Stimulated activated CD4-positive, alpha-beta T cell treated with anti-CD3 and anti-CD28 coated beads, TNF-alpha, amount 100 ng/mL, for 1 hour (primary cell): ENCODE measurements around the gene GPR132.
"Not testable (repeated sequence)": the region's sequence is repeated elsewhere in the genome, so short reads cannot be mapped to it uniquely, and the experiment has no call there.

Experiments
- DNase-seq, 3 donors: peaks; one replicate each; pipeline ENCODE4 v3.0.0-alpha.2; 2020; ENCODE audit warnings: low read depth in 3 of 3, low spot score in 1 of 3

GPR132 gene

GRCh38 chr14:105065280-105066228 is at the start of gene GPR132:
Gene GPR132, minus strand, starts transcription at chr14:105065430. Its CDS starts 10,010 bp downstream, at chr14:105055420.
- DNase-seq, result peak; percentile 56 to 89 (median 81)

DNA sequence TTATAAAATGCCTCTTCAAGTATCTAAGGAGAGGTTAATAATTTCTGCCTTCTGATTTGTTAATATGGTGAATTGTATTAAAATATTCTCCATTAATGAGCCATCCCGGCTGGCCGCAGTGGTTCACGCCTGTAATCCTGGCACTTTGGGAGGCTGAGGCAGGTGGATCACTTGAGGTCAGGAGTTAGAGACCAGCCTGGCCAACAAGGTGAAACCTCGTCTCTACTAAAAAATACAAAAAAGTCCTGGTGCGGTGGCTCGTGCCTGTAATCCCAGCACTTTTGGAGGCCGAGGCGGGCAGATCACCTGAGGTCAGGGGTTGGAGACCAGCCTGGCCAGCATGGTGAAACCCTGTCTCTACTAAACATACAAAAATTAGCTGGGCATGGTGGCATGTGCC is 44.0 kb upstream of the GPR132 start:
- not testable (repeated sequence) for DNase-seq

DNA sequence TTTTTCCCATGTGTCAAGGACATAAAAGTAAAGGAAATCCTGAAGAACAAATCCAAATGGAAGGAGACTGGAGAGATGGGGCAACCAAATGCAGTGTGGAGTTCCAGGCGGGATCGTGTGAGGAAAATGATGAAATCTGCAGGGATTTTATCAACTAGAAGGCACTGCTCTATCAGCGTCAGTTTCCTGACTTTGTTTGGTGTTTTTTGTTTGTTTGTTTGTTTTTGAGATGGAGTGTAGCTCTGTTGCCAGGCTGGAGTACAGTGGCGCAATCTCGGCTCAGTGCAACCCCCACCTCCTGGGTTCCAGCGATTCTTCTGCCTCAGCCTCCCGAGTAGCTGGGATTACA is 43.3 kb upstream of the GPR132 start:
- no peak for DNase-seq

GRCh38 chr14:105107781-105108515 is 42.7 kb upstream of the GPR132 start:
- DNase-seq, result no peak

DNA sequence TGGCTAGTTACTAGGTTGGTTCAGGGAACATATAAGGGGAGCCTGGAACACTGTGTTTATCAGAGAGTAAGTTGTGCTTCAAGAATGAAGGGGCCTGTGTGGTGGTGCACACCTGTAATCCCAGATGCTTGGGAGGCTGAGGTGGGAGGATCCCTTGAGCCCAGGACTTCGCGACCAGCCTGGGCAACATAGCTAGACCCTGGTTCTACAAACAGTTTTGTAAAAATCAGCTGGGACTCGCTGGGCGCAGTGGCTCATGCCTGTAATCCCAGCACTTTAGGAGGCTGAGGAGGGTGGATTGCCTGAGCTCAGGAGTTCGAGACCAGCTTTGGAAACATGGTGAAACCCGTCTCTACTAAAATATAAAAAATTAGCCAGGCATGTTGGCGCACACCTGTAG is 42.1 kb upstream of the GPR132 start:
- no peak for DNase-seq

- DNase-seq, result no peak
These were observed 39.9 kb upstream of the GPR132 start for GRCh38 chr14:105105158-105105557.

DNA sequence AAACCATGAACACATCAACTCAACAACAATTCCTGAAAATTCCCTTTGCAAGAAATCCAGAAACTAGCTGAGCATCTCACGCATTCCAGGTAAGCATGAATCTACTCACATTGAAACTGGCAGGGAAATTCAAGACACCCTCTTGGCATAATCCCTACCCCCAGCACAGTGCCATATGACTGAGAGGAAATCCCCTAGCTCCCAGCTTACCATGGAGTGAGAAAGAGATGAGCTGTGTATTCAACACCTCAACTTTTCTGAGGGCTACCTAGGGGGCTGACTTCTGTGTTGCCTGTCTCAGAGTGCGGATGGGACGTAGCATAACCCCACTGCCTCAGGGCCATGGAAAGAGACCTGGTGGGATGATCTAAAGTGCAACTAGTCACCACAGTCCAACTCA is 37.7 kb upstream of the GPR132 start:
- DNase-seq, result no peak

DNA sequence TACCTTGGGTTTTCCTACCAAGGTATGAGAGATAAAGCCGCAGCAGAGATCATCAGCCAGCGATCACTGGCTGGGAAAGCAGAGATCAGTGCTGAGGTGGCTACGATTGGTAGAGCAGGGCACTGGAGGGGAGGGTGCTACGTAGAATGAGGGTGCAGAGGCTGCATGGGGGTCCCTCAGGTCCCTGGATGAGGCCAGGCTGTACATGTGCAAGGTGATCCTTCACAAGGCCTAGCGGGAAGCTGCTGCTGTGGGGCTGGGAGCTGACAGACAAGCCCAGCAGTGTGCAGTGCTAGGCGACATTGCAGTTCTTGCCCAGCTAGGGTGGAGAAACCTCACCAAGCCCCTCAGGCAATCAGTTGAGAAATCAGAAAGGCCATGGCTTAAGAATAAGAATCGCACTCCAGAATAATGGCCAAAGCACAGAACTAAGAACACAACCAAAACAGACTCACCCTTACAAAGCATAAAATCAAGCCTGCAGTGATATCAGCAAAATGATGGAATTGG is 37.2 kb upstream of the GPR132 start:
- no peak for DNase-seq

DNA sequence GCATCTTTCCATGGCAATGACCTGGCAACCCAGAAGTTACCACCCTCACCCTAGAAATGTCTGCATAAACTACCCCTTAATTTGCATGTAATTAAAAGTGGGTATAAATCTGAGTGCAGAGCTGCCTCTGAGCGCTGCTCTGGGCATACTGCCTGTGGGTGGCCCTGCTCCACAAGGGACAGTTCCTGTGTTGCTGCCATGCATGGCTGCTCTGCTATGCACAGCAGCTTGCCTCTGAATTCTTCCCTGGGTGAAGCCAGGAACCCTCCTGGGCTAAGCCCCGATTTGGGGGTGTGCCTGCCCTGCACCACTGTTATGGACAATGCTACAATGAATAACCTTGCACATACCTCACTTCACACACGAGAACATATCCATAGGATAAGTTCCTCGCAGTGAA is 35.7 kb upstream of the GPR132 start:
- DNase-seq, result no peak

DNA sequence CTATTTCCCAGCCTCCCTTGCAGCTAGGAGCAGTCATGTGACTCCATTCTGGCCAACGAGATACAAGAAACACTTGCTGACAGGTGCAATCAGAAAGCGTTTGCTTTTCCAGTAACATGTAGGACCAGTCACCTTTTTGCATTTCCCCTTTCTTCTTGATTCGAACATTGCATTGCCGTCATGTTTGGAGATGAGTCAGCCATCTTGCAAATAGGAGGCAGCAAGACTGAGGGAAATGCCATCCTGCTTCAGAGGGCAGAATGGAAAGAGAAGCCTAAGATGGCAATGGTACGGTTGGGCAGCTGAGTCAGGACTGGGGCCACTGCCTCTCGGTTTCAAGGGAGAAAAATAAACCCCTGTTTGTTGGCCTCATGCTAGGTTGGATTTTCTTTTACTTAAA is 34.5 kb upstream of the GPR132 start:
- no peak for DNase-seq

DNA sequence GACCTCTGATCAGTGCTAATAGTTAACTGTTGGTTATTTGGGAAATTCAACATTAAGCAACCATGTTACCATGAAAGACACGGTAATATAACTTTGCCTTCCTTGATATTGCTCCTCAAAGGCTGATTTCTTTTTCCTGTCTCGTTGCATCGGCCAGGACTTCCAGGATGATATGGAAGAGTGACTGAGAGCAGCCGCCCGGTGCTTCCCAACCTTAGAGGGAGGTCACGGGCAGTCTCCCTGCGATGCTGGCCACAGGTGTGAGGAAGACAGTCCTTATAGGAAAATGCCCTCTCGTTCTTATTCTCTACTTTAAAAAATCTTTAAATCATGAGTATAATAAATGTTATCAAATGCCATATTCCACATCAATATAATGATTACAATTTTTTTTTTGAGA is 33.1 kb upstream of the GPR132 start:
- no peak for DNase-seq

DNA sequence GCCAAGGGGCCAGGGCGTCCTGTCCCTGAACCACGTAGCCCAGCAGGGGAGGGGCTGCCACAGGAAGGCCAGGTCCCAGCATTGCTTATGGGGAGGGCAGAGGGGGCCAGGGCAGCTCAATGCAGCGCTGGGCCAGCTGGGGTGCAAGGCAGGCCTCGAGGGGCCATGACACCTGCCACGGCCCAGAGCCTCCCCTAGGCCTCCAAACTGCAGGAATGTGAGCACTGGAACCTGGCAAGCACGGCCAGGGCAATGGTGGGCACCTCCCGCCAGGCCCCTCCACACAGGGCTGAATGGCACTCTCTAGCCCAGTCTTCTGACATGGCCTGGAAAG is 32.5 kb upstream of the GPR132 start:
- DNase-seq, result no peak

GRCh38 chr14:105096206-105096875 is 31.1 kb upstream of the GPR132 start:
- no peak for DNase-seq

DNA sequence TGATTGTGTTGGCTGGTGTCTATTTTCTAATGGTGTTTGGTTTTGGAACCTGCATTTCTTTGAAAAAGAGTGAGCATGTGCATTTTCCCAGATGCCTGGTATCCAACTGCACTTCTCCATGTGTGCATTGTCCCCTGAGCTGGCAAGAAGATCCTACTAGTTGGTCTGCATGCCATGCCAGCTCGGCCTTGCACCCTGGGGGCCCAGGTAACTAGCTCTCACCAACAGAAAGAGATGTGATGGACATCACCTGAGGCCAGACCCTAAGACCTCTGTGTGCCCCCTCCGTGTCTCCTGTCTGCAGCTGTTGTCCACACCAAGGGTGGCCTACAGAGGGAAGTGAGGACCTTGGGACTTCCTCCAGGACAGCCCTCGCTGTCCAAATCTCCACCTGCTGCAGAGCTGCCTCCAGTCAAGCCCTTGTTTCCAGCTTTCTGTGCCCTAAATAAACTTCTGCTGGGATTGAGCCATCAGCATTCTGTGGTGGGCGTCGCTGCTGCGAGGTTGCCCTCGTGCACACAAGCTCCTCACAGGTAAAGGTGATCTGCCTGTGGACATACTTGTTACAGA is 30.1 kb upstream of the GPR132 start:
- no peak for DNase-seq

DNA sequence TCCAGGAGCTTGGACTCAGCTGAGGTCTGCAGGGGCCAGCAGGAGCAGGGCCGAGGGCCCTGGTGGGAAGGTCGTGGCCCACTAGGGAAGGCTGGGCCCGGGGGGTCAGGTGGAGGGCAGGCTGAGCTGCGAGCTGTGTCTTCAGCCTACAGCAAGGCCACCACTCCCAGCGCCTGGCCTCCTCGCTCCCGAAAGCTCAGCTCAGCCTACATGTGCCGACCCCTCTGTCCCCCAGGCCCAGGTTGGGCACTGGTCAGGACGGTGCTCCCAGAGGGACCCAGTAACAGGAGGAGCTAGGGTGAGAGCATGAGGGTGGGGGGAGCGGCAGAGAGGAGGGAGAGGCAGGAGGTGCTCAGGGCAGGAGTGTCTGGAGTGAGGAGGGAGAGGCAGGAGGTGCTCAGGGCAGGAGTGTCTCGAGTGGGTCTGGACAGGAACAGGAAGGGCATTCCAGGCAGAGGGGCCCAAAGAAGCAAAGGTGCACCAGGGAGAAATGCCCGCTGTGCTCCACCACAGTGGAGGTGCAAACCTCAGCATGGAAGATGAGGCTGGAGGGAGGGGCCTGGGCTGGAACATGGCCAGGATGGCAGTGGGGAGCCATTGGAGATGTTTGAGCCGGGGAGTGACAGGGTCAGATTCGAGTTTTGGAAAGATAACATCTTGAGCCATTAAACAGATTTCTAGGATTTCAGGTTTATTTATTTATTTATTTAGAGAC is 29.1 kb upstream of the GPR132 start:
- no peak for DNase-seq

GRCh38 chr14:105093431-105094192 is 28.4 kb upstream of the GPR132 start:
- DNase-seq, result peak in 2 of 3 donors; percentile 33 to 61

DNA sequence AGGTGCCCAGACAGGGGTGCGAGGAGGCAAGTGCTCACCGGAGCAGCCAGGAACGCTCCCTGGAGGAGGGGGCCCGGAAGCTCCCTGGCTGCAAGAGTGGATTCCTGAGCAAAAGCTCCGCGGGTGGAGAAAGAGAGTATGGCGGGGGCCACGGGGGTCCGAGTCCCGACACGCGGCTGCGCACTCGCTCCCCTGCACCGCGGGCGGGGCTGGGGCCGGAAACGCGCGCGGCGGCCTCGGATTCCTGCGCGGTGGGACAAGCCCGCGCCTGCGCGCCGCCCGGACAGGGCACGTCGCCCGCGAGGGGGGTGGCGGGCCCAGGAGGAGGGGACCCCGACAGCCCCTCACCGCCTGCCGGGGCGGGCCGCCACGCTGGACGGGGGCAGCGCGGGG is 27.8 kb upstream of the GPR132 start:
- peak; percentile 24 to 48 (median 41) for DNase-seq

- no peak for DNase-seq
These were observed 27.2 kb upstream of the GPR132 start for GRCh38 chr14:105092171-105093037.
